ENCODE measurements around the gene CDC37L1. TPM values are rescaled to one million over a fixed set of nuclear protein-coding genes. Genes with fewer than 3 reads are reported as not detected.

CDC37L1 gene
- total RNA-seq, 4 donors from 2014 or later = 32.1 to 106 (median 37.7) TPM

DNA sequence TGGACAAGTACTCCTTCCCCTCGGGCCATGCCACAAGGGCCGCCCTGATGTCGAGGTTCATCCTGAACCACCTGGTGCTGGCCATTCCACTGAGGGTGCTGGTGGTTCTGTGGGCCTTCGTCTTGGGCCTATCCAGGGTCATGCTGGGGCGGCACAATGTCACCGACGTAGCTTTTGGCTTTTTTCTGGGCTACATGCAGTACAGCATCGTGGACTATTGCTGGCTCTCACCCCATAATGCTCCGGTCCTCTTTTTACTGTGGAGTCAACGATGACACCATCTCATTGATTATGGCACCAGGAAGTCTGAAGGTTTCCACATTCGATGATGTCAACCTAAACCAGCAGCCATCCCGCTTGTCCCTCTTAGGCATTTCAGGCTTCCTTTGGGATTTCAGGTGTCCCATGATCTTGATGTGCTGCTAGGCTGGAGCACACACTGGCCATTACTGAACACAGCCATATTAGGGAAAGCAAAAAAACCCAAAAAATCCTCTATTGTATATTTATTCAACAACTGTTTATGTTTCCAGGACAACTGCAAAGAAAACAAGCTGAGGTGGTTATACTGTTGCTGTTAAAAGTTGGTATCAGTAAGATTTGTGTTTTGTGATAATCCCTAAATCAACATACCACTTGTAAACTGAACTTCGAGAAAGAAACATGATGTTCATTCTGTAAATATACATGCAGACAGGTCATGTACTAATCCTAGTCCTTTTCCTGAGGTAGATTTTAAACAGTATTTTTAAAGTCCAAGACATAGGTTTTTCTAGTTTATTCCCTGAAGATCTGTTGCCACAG, 16.2 kb upstream of the CDC37L1 start:
- TF ChIP-seq, protein P1, sequence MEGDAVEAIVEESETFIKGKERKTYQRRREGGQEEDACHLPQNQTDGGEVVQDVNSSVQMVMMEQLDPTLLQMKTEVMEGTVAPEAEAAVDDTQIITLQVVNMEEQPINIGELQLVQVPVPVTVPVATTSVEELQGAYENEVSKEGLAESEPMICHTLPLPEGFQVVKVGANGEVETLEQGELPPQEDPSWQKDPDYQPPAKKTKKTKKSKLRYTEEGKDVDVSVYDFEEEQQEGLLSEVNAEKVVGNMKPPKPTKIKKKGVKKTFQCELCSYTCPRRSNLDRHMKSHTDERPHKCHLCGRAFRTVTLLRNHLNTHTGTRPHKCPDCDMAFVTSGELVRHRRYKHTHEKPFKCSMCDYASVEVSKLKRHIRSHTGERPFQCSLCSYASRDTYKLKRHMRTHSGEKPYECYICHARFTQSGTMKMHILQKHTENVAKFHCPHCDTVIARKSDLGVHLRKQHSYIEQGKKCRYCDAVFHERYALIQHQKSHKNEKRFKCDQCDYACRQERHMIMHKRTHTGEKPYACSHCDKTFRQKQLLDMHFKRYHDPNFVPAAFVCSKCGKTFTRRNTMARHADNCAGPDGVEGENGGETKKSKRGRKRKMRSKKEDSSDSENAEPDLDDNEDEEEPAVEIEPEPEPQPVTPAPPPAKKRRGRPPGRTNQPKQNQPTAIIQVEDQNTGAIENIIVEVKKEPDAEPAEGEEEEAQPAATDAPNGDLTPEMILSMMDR (IDR thresholded peaks at IDR 0.05; ENCODE audit: low read depth) = no peak

DNA sequence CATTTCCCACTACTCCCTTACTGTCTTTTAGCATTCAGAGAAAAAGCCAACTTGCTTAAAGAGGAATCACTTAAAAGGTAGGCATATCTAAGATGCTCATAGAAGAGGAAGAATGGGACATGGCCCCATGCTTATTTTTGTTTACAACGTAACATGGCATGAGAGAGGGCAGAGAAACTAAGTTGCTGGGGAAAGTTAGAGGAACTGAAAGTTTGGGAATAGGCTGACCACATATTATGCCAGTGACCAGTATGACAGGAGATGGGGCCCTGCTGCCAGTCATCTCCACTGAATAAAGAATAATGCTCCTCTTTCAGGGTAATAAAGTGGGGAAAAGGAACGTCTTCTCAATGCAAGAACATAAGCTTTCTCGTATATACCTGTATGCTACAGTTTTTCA, 15.4 kb upstream of the CDC37L1 start:
- TF ChIP-seq, protein P1 (IDR thresholded peaks at IDR 0.05; ENCODE audit: low read depth) = no peak

- TF ChIP-seq, protein P1 (IDR thresholded peaks at IDR 0.05; ENCODE audit: low read depth) = no peak
Measured at GRCh38 chr9:4665357-4665756, 14.0 kb upstream of the CDC37L1 start.

GRCh38 chr9:4666042-4666699, 13.2 kb upstream of the CDC37L1 start, which contains the start of gene SPATA6L:
Gene SPATA6L, minus strand, starts transcription at chr9:4666480. Its CDS starts 230 bp downstream, at chr9:4666250.
- TF ChIP-seq, protein P1 (IDR thresholded peaks at IDR 0.05; ENCODE audit: low read depth) = no peak

- TF ChIP-seq, protein P1 (IDR thresholded peaks at IDR 0.05; ENCODE audit: low read depth) = no peak
Measured at GRCh38 chr9:4667681-4668080, 11.7 kb upstream of the CDC37L1 start.

DNA sequence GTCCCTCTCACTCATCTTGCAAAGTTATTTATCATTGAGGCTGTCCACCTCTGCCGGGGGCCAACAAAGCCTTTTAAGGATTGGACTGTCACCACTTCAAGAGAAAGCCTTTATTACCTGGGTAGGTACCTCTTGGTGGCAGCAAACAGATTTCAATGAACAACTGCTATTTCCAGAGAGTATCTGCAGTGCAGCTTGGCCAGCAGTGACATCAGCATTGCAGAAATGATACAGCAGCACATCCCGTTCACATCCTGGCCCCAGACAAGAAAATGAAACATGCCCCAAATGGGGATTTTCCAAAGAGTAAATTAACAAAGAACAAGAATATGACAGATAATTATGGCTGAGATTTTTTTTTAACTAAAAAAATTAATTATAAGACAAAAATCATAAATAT, 10.8 kb upstream of the CDC37L1 start:
- TF ChIP-seq, protein P1 (IDR thresholded peaks at IDR 0.05; ENCODE audit: low read depth) = no peak

GRCh38 chr9:4669890-4670289, 9.5 kb upstream of the CDC37L1 start:
- TF ChIP-seq, protein P1 (IDR thresholded peaks at IDR 0.05; ENCODE audit: low read depth) = no peak
